Measurements from ENCODE around the gene RPAP3. TPM values are rescaled to one million over a fixed set of nuclear protein-coding genes. Genes with fewer than 3 reads are reported as not detected.

The RPAP3 gene
- total and polyA plus RNA-seq, 9 donors, result 15.6 to 71.3 (median 32.4) TPM

GRCh38 chr12:47611906-47612305 is 93.9 kb downstream of the RPAP3 start:
- Histone ChIP-seq H3K27me3 (no peaks in the 10 kb centered on the region), H3K4me1 (ENCODE audit: insufficient read depth) (no peaks in the 10 kb centered on the region), H3K9me3 (peaks cover 0 to 12% of the 10 kb centered on the region in 2 donors), H3K27ac (no peak overlapping the region), H3K36me3 (no peaks in the 10 kb centered on the region), H3K4me3 (no peak overlapping the region)
- intact Hi-C loops (cut with DNase I), result no loop called here
- DNase-seq, result no peak
- TF ChIP-seq POLR2A (IDR thresholded peaks at IDR 0.05) (no peak), EP300 (IDR thresholded peaks at IDR 0.05) (no peak)
- TF ChIP-seq, protein P1, sequence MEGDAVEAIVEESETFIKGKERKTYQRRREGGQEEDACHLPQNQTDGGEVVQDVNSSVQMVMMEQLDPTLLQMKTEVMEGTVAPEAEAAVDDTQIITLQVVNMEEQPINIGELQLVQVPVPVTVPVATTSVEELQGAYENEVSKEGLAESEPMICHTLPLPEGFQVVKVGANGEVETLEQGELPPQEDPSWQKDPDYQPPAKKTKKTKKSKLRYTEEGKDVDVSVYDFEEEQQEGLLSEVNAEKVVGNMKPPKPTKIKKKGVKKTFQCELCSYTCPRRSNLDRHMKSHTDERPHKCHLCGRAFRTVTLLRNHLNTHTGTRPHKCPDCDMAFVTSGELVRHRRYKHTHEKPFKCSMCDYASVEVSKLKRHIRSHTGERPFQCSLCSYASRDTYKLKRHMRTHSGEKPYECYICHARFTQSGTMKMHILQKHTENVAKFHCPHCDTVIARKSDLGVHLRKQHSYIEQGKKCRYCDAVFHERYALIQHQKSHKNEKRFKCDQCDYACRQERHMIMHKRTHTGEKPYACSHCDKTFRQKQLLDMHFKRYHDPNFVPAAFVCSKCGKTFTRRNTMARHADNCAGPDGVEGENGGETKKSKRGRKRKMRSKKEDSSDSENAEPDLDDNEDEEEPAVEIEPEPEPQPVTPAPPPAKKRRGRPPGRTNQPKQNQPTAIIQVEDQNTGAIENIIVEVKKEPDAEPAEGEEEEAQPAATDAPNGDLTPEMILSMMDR (IDR thresholded peaks at IDR 0.05), result no peak

Other genes with a start within 250 kb of the RPAP3 start
- 1 to 10 TPM in 5 of 7 donors, under 1 TPM in 2; 0.69 to 3.6 (median 1.3) TPM for gene ENDOU, start 19.5 kb upstream of the RPAP3 start, total RNA-seq
- gene ENDOU, start 19.5 kb upstream of the RPAP3 start, polyA plus RNA-seq, result 1 to 10 TPM; 1.4 to 1.6 TPM
- 100 to 1,000 TPM in 3 of 7 donors, 10 to 100 TPM in 4; 50.4 to 132 (median 93.5) TPM for gene RAPGEF3, start 52.9 kb upstream of the RPAP3 start, total RNA-seq
- gene RAPGEF3, start 52.9 kb upstream of the RPAP3 start, polyA plus RNA-seq, result 10 to 100 TPM; 16.9 to 68.4 TPM
- gene SLC48A1, start 67.2 kb upstream of the RPAP3 start, total RNA-seq, result 100 to 1,000 TPM in 2 of 7 donors, 10 to 100 TPM in 5; 36.7 to 143 (median 98.3) TPM
- 10 to 100 TPM; 24.1 to 41.1 TPM for gene SLC48A1, start 67.2 kb upstream of the RPAP3 start, polyA plus RNA-seq
- gene HDAC7, start 113.9 kb upstream of the RPAP3 start, total RNA-seq, result 100 to 1,000 TPM in 5 of 7 donors, 10 to 100 TPM in 2; 47.2 to 151 (median 103) TPM
- gene HDAC7, start 113.9 kb upstream of the RPAP3 start, polyA plus RNA-seq, result 10 to 100 TPM; 40.1 to 79.4 TPM
- gene VDR, start 199.0 kb upstream of the RPAP3 start, total RNA-seq, result 1 to 10 TPM in 5 of 7 donors, under 1 TPM in 2; 0.71 to 2.7 (median 1.1) TPM
- 1 to 10 TPM in 1 of 2 donors, under 1 TPM in 1; 0.31 to 1.1 TPM for gene VDR, start 199.0 kb upstream of the RPAP3 start, polyA plus RNA-seq

Data from ovary (tissue), 9 donors.